G401 (cell line): ENCODE results near the gene LRRC8C. TPM values are rescaled to one million over a fixed set of nuclear protein-coding genes. Genes with fewer than 3 reads are reported as not detected.

Experiments
- DNase-seq: peaks from one replicate; pipeline ENCODE4 v3.0.0-alpha.2; 2015; ENCODE audit warnings: low spot score
- in situ Hi-C: cut with HindIII; loops from 2 replicates; pipeline ENCODE4 v1.10.0; 2016; ENCODE audit warnings: low sequenced_read_pairs, mixed read lengths
- total RNA-seq: library from RNA; depleted of rRNA; stranded (reverse); fragments of >200 nt; shearing (Covaris generic); gene quantifications from 2 replicates; pipeline ENCODE4 v1.2.3, GENCODE V29; 2014

The LRRC8C gene
- total RNA-seq, 1 experiment from 2014 or later, result 6.5 TPM

DNA sequence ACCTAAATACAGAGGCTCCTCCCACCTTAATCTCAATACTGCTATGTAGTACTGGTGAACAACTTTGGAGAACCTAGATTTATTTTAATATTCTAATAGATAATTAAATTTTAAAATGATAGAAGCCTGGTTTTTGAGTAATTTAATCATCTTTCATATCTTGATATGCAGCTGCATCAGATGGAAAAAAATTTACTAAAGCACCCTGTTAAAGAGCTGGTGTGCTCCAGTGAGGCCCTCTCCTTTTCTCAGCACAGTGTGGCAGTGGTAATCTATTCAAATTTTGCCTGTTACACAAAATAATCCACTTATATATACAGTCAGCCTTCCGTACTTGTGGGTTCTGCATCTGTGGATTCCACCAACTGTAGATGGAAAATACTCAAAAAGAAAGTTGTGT, 82.8 kb downstream of the LRRC8C start:
- in situ Hi-C loops, result no loop called here
- DNase-seq, result no peak

GRCh38 chr1:89719502-89720306, 86.8 kb downstream of the LRRC8C start:
- peak; percentile 8 for DNase-seq
- in situ Hi-C loops, result no loop called here

DNA sequence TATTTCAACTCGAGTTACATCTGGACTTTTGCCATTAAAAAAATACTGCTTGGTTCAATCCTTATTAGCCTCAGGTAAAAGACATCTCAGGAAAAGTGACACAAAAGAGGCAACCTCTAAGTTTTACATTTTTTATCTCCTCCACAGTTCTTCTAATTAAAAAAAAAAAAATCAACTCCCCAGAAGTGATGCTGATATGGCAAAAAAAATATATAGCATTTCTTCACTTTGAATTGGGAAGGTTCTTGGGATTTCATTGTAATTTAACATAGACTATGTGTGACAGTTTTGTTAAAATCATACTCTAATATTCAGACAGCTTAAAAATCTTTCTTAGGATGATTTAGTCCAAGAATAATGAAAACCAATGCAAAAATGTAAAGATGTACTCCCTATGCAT, 87.9 kb downstream of the LRRC8C start:
- no peak for DNase-seq
- in situ Hi-C loops, result no loop called here

GRCh38 chr1:89721351-89721750, 88.4 kb downstream of the LRRC8C start:
- DNase-seq, result no peak
- in situ Hi-C loops, result no loop called here

GRCh38 chr1:89723144-89723543, 90.2 kb downstream of the LRRC8C start:
- no peak for DNase-seq
- in situ Hi-C loops, result no loop called here

- in situ Hi-C loops, result no loop called here
- DNase-seq, result no peak
Measured at GRCh38 chr1:89723863-89724262, 90.9 kb downstream of the LRRC8C start.

GRCh38 chr1:89724369-89725010, 91.6 kb downstream of the LRRC8C start:
- in situ Hi-C loops, result no loop called here
- no peak for DNase-seq

DNA sequence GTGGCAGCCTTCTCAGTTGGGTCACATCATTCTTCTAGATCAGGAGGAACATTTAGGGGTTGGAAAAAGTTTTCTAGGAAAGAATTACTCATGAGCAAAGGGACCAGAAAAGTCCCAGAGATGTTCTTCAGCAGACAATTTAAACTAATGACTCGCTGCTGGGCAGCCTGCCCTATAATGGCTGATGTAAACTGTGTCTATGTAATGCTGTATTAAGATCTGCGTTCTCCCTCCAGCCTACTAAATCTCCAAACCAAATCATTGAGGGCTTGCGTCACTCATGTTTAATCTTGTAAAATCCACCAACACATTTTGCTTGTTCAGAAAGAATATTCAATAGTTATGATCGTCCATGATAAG, 92.1 kb downstream of the LRRC8C start:
- DNase-seq, result no peak
- in situ Hi-C loops, result no loop called here

GRCh38 chr1:89725631-89726030, 92.7 kb downstream of the LRRC8C start:
- DNase-seq, result no peak
- in situ Hi-C loops, result no loop called here

DNA sequence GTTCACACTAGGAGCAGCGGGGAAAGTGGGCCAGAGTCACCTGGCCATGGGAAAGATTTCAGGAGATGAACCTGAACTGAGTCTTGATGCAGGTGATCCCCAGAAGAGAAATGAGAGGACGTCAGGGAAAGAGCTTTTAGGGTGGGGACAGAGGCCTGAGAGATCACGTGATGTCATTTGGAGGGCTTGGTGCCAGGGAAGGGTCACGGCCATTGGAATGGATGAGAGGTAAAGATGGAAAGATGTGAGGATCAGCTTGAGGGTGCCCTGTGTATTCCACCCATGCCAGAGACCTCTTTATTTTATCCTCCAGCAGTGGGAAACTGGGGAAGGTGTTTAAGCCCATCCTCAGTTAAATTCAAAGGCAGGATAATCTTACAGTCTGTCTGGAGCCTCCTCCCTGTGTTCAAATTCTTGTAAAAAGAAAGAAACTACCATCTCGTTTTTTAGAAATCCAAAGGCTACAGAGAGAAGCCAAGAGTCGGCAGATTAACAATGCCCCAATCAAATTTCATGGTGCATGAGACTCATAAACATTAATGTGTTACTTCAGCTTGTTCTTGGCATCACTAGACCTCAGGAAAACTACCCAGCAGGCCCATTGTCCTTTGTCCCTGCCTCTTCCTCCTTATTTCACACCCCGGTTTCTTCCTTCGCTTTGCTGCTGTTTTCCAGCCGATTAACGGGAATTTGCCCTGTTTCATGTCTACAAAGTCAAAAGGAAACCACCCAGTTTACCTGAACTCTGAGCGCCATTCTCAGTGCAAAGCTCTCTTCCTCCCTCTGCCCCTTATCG, 94.8 kb downstream of the LRRC8C start:
- no peak for DNase-seq
- in situ Hi-C loops, result no loop called here

- in situ Hi-C loops, result no loop called here
- no peak for DNase-seq
Measured at GRCh38 chr1:89728381-89728780, 95.5 kb downstream of the LRRC8C start.

DNA sequence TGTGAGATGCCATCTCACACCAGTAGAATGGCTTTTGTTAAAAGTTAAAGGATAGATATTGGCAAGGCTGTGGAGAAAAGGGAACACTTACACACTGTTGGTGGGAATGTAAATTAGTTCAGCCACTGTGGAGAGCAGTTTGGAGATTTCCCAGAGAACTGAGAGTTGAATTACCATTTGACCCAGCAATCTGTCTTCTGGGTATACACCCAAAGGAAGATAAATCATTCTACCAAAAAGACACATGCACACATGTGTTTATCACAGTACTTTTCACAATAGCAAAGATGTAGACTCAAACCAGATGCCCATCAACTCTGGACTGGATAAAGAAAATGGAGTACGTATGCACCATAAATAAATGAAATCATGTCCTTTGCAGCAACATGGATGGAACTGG, 99.3 kb downstream of the LRRC8C start:
- in situ Hi-C loops, result no loop called here
- DNase-seq, result no peak

DNA sequence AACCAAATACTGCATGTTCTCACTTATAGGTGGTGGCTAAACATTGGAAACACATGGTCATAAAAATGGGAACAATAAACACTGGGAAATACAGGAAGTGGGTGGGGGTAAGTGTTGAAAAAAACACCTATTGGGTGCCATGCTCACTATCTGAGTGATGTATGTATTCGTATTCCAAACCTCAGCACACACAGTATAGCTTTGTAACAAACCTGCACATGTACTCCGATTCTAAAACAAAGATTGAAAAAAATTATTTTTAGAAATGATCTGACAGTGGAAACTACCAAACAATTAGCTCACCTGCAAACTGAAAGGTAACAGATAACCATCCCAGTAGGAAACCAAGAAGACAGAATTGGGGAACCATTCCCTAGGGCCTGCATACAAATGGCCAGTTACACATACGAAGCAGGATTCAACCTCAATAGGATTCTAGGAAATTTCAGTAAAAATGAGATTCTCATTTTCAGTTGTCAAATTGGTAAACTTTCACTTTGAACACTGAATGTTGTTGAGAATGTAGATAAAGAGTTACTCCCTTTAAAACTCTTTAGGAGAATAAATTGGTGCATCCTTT, 99.8 kb downstream of the LRRC8C start:
- in situ Hi-C loops, result no loop called here
- no peak for DNase-seq

GRCh38 chr1:89733748-89734147, 100.8 kb downstream of the LRRC8C start:
- DNase-seq, result no peak

GRCh38 chr1:89734442-89734841, 101.5 kb downstream of the LRRC8C start:
- in situ Hi-C loops, result no loop called here

More at GRCh38 chr1:89733748-89734147, 100.8 kb downstream of the LRRC8C start:
- in situ Hi-C loops, result no loop called here

DNA sequence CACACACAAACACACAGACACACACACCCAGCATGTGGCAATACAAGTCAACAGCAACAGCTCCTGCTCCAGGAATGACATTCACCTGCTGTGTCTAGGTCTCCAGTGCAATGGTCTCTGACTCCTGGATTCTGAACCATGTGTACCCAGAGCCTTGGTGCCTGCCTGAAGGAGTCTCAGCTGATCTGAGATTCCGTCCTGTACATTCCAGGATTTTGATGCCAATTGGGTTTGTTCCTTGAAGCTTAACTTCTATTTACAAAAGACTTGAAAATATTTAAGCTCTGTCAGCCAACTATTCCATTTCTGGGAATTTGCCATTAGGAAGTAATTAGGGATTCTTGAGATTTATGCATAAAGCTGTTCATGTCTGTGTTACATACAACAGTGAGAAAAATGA, 102.6 kb downstream of the LRRC8C start:
- DNase-seq, result no peak
- in situ Hi-C loops, result no loop called here

More at GRCh38 chr1:89734442-89734841, 101.5 kb downstream of the LRRC8C start:
- no peak for DNase-seq

DNA sequence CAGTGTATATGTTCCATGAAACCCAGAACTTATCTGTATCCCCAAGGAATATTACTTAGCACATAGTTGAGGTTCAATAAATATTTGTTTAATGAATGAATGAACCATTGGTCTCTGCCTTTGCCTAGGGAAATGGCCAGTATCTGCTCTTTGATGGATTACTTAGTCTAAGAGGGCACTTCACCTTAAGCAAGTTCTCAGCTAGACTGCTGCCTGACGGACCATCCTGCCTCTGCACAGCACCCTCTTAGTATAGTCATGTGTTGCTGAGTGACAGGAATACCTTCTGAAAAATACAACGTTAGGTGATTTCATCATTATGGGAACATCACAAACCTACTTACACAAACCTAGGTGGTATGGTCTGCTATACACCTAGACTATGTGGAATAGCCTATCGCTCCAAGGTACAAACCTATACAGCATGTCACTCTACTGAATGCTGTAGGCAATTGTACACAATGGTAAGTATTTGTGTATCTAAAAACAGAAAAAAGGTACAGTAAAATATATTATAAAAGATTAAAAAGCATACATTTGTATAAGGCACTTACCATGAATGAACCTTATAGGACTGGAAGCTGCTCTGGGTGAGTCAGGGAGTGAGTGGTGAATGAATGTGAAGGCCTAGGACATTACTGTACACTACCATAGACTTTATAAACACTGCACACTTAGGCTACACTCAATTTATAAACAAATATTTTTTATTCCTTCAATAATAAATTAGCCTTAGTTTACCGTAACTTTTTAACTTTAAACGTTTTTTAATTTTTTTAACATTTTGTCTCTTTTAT, 104.2 kb downstream of the LRRC8C start:
- DNase-seq, result no peak
- in situ Hi-C loops, result no loop called here

GRCh38 chr1:89737985-89738510, 105.1 kb downstream of the LRRC8C start:
- DNase-seq, result no peak
- in situ Hi-C loops, result no loop called here
